ENCODE measurements around the gene EHD4. TPM values are rescaled to one million over a fixed set of nuclear protein-coding genes. Genes with fewer than 3 reads are reported as not detected.

EHD4 gene
- total RNA-seq, 1 donor from 2014 or later, result 19.8 TPM

GRCh38 chr15:41994772-41995475 lies 22.6 kb upstream of the EHD4 start:
- DNase-seq, result no peak

DNA sequence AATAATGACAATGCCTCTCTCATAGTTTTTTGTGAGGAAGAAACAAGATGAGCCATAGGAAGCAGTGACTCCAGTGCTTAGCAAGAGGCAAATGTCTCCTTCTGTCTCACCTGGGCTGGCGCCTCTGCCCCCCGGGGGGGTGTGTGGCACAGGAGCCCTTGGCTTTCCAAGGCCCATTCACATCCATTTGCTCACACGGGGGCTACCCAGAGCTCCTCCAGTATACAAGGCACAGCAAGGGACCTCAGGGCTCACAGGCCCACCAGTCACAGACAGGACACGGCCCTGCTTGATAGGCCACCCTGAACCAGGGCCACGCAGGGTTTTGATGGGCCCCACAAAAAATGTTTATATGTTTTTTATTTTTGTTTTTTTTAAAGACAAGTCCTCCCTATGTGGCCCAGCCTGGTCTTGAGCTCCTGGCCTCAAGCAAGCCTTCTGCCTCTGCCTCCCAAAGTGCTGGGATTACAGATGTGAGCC lies 21.9 kb upstream of the EHD4 start:
- DNase-seq, result no peak

DNA sequence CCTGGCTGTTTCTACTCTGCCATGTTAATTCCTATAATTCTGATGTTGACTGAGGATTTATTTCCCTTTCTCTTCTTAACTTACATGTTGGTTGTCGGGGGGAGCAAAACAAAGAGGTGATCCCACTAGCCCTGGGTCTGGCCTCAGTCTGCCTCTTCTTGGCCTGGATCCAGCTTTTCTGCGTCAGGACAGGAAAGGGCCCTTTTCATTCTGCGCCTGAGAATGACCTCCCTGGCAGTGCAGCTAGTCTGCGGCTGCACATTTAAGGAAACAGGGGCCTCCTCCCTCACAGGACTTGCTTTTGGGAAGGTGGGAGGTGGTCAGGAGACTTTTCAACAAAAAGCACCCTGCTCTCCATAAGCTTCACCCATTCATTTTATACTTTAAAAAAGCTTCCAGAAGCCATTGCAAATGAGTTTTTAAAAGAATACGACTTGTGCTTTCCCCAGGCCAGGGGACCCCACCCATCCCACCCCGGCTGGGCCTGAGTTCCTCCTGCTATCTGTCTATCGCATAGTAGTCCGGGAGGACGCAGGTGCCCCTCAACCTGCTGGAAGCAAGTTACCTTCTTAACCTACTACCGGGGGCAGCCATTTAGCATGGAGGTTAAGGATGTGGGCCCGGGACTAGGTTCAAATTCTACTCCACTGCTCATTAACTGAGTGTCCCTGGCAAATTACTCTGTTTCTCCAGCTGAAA lies 21.3 kb upstream of the EHD4 start:
- no peak for DNase-seq

DNA sequence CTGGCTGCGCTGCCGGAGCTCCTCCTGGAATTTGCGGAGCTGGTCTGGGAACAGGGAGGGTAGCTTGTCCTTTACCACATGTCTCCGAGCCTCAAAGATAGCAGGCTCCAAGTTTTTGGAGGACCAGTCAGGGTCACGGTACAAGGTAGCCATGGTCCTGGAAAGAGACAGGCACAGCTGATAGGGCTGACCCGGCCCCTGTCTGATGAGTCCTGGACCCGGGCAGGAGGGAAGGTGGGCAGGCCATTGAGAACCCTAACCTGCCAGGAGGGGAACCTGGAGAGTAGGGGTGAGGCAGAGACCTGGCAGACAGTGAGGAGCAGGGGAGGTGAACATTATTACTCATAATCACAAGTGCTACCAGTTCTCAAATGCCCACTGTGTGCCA lies 20.4 kb upstream of the EHD4 start:
- no peak for DNase-seq

- DNase-seq, result no peak
Measured at GRCh38 chr15:41992151-41992802, 19.9 kb upstream of the EHD4 start.

GRCh38 chr15:41990691-41991090 lies 18.3 kb upstream of the EHD4 start:
- no peak for DNase-seq

GRCh38 chr15:41990243-41990605 lies 17.9 kb upstream of the EHD4 start:
- DNase-seq, result no peak

DNA sequence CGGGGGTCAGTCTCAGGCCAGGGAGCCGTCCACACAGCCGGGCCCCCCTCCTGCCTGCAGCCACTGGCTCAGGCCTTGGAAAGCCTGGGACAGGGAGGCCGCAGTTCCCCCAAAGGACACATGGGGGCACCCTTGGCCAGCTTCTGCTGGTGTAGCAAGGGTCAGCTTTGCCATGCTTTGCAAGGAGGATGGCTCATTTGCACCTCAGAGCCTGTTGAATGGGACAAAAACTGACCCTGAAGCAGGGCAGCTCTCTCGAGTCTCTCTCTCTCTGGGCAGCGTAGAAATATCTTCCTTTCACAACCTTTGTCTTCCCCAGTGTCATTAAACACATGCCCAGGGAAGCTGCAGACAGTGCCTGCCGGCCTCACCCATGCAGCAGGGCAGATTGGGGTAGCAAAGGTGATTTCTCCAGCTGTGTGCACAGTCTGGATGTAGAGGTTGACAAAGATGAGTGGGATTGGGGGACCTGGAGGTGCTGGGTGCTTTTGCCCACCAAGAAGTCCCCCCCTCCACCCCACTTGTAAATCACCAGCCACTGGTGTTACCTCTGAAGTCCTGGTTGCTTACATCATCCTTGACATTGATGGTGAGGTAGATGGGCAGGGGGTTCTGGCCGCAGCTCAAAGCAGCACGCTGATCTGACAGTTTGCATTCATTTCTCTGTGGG lies 17.4 kb upstream of the EHD4 start:
- DNase-seq, result peak; percentile 68

GRCh38 chr15:41988896-41989572 lies 16.7 kb upstream of the EHD4 start:
- no peak for DNase-seq

DNA sequence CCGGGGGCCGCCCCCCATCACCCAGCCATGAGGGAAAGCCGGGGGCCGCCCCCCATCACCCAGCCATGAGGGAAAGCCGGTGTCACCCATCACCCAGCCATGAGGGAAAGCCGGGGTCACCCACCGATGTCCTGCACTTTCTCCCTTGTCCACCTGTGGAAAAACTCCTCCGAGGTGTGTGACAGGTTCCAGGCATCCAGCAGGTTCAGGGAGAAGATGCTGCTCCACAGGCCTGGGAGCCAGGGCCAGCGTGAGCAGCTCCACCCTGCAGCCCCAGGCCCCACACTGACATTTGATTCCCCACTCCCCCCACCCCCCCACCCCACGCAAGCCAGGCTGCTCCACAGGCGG lies 15.5 kb upstream of the EHD4 start:
- DNase-seq, result no peak

DNA sequence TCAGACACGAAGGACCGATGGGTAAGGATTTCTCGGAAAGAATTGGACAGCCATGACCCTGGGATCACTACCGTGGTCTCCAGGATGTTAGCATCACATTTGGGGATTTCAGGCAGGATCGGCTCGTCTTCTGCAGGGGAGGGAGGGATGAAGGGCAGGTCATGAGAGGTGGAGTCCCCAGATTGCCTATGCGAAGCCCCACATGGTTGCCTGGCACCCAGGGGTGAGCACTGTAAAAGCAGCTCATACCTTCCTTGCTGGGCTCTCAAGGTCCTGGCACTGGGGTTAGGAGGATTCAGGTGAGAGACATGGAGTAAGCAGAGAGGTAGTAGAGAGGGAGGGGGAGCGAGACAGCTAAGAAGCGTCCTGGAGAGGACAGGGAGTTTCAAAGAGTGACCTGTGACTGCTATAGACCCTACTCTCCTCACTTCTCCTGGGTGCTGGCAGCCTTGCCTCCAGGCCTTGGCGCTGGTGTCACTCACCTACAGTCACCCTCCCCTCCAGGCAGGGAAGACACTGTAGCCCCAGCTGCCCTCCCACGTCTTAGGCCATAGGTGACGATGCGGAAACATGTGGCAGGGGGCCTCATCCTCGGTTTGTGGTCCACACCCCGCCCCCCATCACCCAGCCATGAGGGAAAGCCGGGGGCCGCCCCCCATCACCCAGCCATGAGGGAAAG lies 15.0 kb upstream of the EHD4 start:
- DNase-seq, result no peak

DNA sequence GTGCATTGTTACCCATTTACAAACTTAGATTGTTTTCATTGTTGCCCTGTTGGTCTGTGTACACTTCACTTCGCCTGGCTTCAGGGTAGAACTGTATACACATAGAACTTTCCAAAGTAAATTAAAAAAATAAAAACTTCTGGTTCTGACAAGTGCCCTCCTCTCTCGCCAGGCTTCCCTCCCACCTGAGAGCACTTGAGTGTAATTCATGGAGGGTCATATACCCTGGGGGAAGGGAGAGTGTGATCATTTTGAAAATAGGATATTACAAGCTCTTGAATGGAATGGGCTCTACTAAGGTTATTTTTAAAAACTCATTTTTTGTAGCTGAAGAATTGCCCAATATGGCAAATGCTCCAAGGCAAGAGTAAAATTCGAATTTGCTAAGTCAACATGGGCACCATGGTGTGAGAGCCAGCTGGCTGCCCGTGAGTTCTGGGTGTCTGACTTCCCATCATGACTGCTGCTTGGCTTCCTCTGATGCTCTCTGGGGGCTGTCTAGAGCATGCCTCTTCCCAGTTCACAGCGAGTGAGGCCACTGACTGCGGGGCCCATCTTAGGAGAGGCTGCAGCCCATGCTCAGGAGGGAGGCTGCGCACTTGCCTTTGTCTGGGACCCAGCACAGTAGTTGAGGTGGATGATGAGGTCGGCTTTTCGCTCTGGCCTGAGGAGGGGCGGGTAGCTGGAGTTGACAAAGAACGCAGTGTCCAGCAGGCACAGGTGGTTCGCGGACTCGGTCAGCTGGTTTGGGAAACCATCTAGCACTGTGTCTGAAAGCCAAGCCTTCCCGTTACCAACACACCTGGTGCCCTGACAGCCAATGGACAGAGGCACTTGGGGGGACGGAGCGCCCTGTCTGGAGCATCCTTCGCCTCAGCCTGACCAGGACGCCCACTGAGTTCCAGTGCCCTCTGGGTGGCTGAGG lies 13.1 kb upstream of the EHD4 start:
- no peak for DNase-seq

- no peak for DNase-seq
Measured at GRCh38 chr15:41984622-41985021, 12.3 kb upstream of the EHD4 start.

DNA sequence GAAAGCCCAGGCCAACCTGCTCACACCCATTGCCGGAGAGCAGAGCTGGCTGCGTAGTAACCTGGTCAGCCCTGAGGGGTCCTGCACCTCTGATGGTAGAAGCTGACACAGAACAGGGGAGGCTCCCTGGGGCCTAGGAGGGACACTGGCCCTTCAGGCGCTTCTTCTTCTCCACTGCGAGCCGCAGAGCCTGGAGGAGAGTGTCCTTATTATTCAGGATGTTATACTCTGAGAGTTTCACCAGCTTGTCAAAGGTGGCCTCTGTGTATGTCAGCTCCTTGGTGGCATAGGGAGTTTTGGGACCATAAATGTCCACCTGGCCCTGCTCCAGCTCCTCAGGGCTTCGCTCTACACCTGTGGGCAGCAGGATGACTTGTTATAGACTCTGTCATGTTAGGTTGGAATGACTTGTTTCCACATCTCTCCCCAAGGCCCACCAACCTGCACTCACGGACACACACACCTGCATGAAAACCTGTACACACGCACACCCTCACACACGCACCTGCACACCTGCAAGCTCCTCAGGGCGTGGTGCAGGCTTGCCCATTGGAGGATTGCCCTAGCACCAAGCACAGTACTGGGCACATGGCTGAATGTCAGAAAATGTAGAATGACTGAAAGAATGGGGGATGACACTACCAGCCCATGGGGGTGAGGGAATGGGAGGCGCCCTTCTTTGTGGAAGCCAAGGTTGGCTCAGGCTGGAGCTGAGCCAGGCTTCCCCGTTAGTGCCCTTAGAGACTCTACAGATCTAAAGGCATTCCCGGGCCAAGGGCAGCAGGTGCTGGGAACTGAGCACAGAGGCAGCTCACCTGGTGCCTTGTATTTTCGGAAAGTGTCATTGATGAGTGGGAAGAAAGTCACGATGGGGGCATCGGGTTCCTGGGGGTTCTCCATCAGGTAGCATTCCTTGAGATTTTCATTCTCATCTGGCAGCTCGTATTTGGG lies 11.5 kb upstream of the EHD4 start:
- DNase-seq, result no peak

GRCh38 chr15:41983221-41983620 lies 10.9 kb upstream of the EHD4 start:
- no peak for DNase-seq

DNA sequence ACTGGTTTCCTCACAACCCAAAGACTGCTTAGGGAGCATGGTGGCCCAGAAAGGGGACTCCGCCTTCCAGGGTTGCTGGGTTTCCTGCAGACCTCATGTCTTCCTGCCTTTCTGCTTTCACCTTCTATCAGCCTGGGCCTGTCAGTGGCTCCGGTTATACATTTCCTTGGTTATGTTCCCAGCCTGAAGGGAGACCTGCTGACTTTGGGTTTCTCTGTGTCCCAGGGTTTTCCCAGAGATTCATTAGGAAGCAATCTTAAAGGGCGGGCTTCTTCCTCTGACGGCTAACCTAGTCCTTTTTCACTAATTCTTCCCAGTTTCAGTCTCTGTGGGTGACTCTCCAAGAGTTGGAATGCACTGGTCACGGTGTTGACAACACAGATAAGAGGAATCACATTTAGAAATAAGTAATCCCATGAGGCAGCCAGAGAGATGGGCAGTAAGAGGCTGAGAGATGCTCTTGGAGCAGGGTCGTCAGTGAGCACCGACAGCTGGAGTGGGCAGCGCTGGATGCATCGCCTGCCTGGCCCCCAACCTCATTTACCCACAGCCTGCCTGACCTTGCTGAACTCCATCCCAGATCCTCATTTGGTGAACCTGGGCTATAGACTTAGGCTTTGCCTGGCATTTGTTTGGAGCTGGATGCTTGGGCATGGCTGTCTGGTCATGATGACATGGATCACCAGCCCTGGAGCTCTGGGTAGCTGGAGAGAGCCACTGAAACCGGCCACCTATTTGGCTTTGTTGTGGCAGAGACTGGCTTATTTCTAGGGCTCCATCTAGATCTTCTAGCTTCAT lies 10.0 kb upstream of the EHD4 start:
- no peak for DNase-seq

- no peak for DNase-seq
Measured at GRCh38 chr15:41981371-41982132, 9.2 kb upstream of the EHD4 start.
